ENCODE measurements around the gene STAP1. TPM values are rescaled to one million over a fixed set of nuclear protein-coding genes. Genes with fewer than 3 reads are reported as not detected.

Gene STAP1
- total and polyA plus RNA-seq, 2 experiments from 2014 or later, result not detected

- Histone ChIP-seq H3K36me3 (ENCODE audit: insufficient read depth) (no peaks in the 10 kb centered on the region), H3K79me2 (replicated peaks; ENCODE audit: insufficient read depth) (peaks cover 41% of the 10 kb centered on the region), H3K4me3 (peak overlapping the region; percentile 58), H3K4me1 (ENCODE audit: insufficient read depth) (0 out of 2 replicates have a peak, but pooled peaks cover 5% of the 10 kb centered on the region), H4K20me1 (replicated peaks; ENCODE audit: insufficient read depth) (no peaks in the 10 kb centered on the region; the same call in 1 of the 2 replicates), H3K4me2 (peak overlapping the region; percentile 69), H3K27me3 (ENCODE audit: insufficient read depth) (no peaks in the 10 kb centered on the region), H2AFZ (no peak overlapping the region), H3F3A (replicated peaks; ENCODE audit: low read depth) (no peaks in the 10 kb centered on the region), H3K27ac (ENCODE audit: low read depth) (peak overlapping the region; percentile 75), H3K9me2 (ENCODE audit: insufficient read depth) (no peaks in the 10 kb centered on the region)
- no peak for TF ChIP-seq ZNF114 (CRISPR knock-in tag; IDR thresholded peaks at IDR 0.05)
- Mint-ChIP-seq H3K4me3 (peak overlapping the region; percentile 92), H3K4me1 (peaks cover 2% of the 10 kb centered on the region; the same call in 2 of the 3 replicates), H3K27ac (no peak overlapping the region), H3K36me3 (ENCODE audit: low read depth) (peaks cover 5% of the 10 kb centered on the region; the same call in 1 of the 3 replicates), H3K9me3 (no peaks in the 10 kb centered on the region), H3K27me3 (ENCODE audit: insufficient read depth, low read depth, poor library complexity) (peaks cover 4% of the 10 kb centered on the region)
- DNase-seq (ENCODE audit: low spot score), result peak; percentile 8
- ATAC-seq, result no peak
These were observed 12.5 kb upstream of the STAP1 start for GRCh38 chr4:67546004-67546356.

- H3K79me2 ChIP-seq (replicated peaks; ENCODE audit: insufficient read depth), result peaks cover 32% of the 10 kb centered on the region
- 0 out of 2 replicates have a peak, but pooled peaks cover 5% of the 10 kb centered on the region for H3K4me1 ChIP-seq (ENCODE audit: insufficient read depth)
- Mint-ChIP-seq H3K4me1 (peaks cover 2% of the 10 kb centered on the region; the same call in 2 of the 3 replicates), H3K27ac (no peak overlapping the region), H3K36me3 (ENCODE audit: low read depth) (no peaks in the 10 kb centered on the region), H3K4me3 (no peak overlapping the region), H3K27me3 (ENCODE audit: insufficient read depth, low read depth, poor library complexity) (peaks cover 4% of the 10 kb centered on the region), H3K9me3 (no peaks in the 10 kb centered on the region)
- ATAC-seq, result no peak
- no peaks in the 10 kb centered on the region; the same call in 1 of the 2 replicates for H4K20me1 ChIP-seq (replicated peaks; ENCODE audit: insufficient read depth)
- no peaks in the 10 kb centered on the region for H3F3A ChIP-seq (replicated peaks; ENCODE audit: low read depth)
- peak overlapping the region; percentile 39; the same call in 1 of the 2 replicates for H2AFZ ChIP-seq
- H3K9me2 ChIP-seq (ENCODE audit: insufficient read depth), result no peaks in the 10 kb centered on the region
- H3K4me2 ChIP-seq, result no peak overlapping the region
- no peak for DNase-seq (ENCODE audit: low spot score)
- H3K27ac ChIP-seq (ENCODE audit: low read depth), result no peak overlapping the region
- H3K36me3 ChIP-seq (ENCODE audit: insufficient read depth), result no peaks in the 10 kb centered on the region
- no peaks in the 10 kb centered on the region for H3K27me3 ChIP-seq (ENCODE audit: insufficient read depth)
- TF ChIP-seq, protein P1, sequence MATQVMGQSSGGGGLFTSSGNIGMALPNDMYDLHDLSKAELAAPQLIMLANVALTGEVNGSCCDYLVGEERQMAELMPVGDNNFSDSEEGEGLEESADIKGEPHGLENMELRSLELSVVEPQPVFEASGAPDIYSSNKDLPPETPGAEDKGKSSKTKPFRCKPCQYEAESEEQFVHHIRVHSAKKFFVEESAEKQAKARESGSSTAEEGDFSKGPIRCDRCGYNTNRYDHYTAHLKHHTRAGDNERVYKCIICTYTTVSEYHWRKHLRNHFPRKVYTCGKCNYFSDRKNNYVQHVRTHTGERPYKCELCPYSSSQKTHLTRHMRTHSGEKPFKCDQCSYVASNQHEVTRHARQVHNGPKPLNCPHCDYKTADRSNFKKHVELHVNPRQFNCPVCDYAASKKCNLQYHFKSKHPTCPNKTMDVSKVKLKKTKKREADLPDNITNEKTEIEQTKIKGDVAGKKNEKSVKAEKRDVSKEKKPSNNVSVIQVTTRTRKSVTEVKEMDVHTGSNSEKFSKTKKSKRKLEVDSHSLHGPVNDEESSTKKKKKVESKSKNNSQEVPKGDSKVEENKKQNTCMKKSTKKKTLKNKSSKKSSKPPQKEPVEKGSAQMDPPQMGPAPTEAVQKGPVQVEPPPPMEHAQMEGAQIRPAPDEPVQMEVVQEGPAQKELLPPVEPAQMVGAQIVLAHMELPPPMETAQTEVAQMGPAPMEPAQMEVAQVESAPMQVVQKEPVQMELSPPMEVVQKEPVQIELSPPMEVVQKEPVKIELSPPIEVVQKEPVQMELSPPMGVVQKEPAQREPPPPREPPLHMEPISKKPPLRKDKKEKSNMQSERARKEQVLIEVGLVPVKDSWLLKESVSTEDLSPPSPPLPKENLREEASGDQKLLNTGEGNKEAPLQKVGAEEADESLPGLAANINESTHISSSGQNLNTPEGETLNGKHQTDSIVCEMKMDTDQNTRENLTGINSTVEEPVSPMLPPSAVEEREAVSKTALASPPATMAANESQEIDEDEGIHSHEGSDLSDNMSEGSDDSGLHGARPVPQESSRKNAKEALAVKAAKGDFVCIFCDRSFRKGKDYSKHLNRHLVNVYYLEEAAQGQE (IDR thresholded peaks at IDR 0.05; ENCODE audit: unreplicated experiment), result no peak
- 0 out of 4 replicates have a peak, but pooled peaks of 1 of the 2 experiments have one; percentile 6 for TF ChIP-seq CTCF (conservative IDR thresholded peaks at IDR 0.05; ENCODE audit: low read depth in 2 of 2)
- no peak overlapping the region for H3K4me3 ChIP-seq
These were observed 11.6 kb upstream of the STAP1 start for GRCh38 chr4:67546971-67547370.

GRCh38 chr4:67549123-67549522 is 9.4 kb upstream of the STAP1 start:
- no peak overlapping the region for H3K27ac ChIP-seq (ENCODE audit: low read depth)
- no peaks in the 10 kb centered on the region for H3K36me3 ChIP-seq (ENCODE audit: insufficient read depth)
- H3K27me3 ChIP-seq (ENCODE audit: insufficient read depth), result no peaks in the 10 kb centered on the region
- DNase-seq (ENCODE audit: low spot score) (no peak), ATAC-seq (no peak)
- Mint-ChIP-seq H3K4me1 (peaks cover 2% of the 10 kb centered on the region; the same call in 2 of the 3 replicates), H3K4me3 (no peak overlapping the region), H3K36me3 (ENCODE audit: low read depth) (no peaks in the 10 kb centered on the region), H3K27ac (no peak overlapping the region), H3K9me3 (no peaks in the 10 kb centered on the region), H3K27me3 (ENCODE audit: insufficient read depth, low read depth, poor library complexity) (peaks cover 4% of the 10 kb centered on the region)
- H3K4me2 ChIP-seq, result no peak overlapping the region
- H4K20me1 ChIP-seq (replicated peaks; ENCODE audit: insufficient read depth), result no peaks in the 10 kb centered on the region; the same call in 1 of the 2 replicates
- H2AFZ ChIP-seq, result no peak overlapping the region
- H3K4me1 ChIP-seq (ENCODE audit: insufficient read depth), result 0 out of 2 replicates have a peak, but pooled peaks cover 5% of the 10 kb centered on the region
- no peaks in the 10 kb centered on the region for H3K9me2 ChIP-seq (ENCODE audit: insufficient read depth)
- no peak overlapping the region for H3K4me3 ChIP-seq
- TF ChIP-seq CTCF (conservative IDR thresholded peaks at IDR 0.05; ENCODE audit: low read depth in 2 of 2) (peak; percentile 41 to 51), ZNF114 (CRISPR knock-in tag; IDR thresholded peaks at IDR 0.05) (no peak)
- peaks cover 11% of the 10 kb centered on the region for H3K79me2 ChIP-seq (replicated peaks; ENCODE audit: insufficient read depth)
- no peaks in the 10 kb centered on the region for H3F3A ChIP-seq (replicated peaks; ENCODE audit: low read depth)
